Nephron (organoid): ENCODE data around the gene CTSW.

Experiments used
- H3K27ac Mint-ChIP-seq, 3 experiments: 2 replicates each; pipeline ENCODE4 v1.8.0; 2020; ENCODE audit warnings: mixed read lengths in 3 of 3, mild to moderate bottlenecking in 2 of 3, moderate library complexity in 1 of 3
- H3K27me3 Mint-ChIP-seq: 2 replicates; pipeline ENCODE4 v1.8.0; 2021; ENCODE audit warnings: low read depth, mild to moderate bottlenecking, moderate library complexity, mixed read lengths
- H3K36me3 Mint-ChIP-seq: 2 replicates; pipeline ENCODE4 v1.8.0; 2020; ENCODE audit warnings: low read depth, mixed read lengths
- H3K4me1 Mint-ChIP-seq: 2 replicates; pipeline ENCODE4 v1.8.0; 2020; ENCODE audit warnings: mixed read lengths
- H3K4me3 Mint-ChIP-seq, 3 experiments: 2 replicates each; pipeline ENCODE4 v1.8.0; 2020; ENCODE audit warnings: mild to moderate bottlenecking in 3 of 3, mixed read lengths in 3 of 3, moderate library complexity in 2 of 3
- H3K9me3 Mint-ChIP-seq: 2 replicates; pipeline ENCODE4 v1.8.0; 2020; ENCODE audit warnings: mixed read lengths
- CTCF ChIP-seq, 3 experiments: fragments of 200-600 bp; sonication (generic); IDR thresholded peaks; one replicate each; pipeline ENCODE4 v1.5.0; 2021; ENCODE audit warnings: antibody characterized with exemption in 3 of 3; ENCODE audit not compliant: unreplicated experiment in 3 of 3

CTSW gene

DNA sequence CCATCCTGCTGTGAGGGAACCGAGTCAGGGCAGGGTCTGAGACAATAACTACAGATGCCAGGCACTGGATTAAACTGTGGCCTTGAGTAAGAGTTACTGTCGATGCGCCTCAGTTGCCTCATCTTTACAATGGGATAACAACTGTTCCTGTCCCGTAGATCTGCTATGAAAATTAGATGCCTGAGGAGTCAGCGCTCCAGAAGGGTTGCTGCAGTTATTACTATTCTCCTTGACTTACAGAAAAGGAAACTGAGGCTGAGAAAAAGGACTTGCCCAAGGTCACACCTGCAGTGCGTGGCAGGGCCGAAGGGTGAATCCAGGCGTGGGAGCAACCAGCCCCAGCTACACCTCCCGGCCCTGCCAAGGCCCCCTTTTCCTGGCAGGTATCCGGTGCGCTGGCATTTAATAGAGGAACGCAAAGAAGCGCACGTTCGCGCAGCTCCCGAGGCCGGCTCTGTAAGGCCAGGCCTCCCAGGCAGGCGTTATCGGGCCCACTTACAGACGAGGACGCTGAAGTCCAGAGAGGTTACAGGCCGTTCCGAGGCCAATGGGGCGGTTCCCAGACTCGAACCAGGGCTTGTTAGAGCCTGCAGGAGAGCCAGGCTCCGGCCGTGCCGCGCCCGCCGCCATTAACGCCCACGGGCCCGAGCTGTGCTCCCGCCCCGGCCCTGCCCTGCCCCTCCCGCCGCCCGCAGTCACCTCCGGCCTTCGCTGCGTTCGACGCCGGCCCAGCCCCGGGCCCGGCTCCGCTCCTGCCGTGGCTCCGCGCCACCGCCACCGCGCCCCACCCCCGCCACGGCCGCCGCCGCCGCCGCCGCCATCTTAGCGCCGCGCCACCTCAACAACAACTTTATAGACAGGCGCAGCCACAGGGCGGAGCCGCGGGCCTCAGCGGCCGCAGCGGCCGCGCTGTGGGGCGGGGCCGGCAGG lies 38.8 kb downstream of the CTSW start, which contains the start of gene C11orf68:
C11orf68 (minus strand) TSS at position 852 of the 930 bp plus-strand sequence; CDS start at position 821, 31 bp downstream.
- peaks cover 21% of the 10 kb centered on the region for H3K4me1 Mint-ChIP-seq
- H3K4me3 Mint-ChIP-seq, result peak within 1 kb of the TSS; percentile 90 to 91 (median 90)

DNA sequence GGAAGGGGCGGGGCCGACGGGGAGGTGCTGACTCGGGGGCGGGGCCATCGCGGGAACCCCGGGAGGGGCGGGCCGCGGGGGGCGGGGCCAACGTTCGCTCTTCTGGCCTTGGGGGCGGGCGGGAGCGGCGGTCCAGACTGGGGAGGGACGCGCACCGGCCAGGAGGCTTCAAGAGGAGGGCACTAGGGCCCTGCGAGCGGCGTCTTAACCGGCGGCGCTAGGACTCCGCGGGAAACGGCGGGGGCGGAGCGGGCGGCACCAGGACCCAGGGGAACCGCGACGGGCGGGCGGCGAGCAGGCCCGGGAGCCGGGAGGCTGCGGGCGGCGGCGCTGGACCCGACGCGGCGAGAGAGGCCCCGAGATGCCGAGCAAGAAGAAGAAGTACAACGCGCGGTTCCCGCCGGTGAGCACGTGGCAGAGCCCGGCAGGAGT lies 39.5 kb downstream of the CTSW start, which contains the start of gene DRAP1:
DRAP1 (plus strand) TSS at position 286 of the 432 bp plus-strand sequence; CDS start at position 362, 76 bp downstream.
- Mint-ChIP-seq H3K27ac (peak within 1 kb of the TSS; percentile 23 to 65 (median 29)), H3K9me3 (no peaks in the 10 kb centered on the region), H3K4me3 (peak within 1 kb of the TSS; percentile 90 to 91 (median 90)), H3K27me3 (no peaks in the 10 kb centered on the region), H3K36me3 (peaks cover 25% of the 10 kb centered on the region), H3K4me1 (peaks cover 21% of the 10 kb centered on the region)
- no peak for TF ChIP-seq CTCF (IDR thresholded peaks at IDR 0.05; ENCODE audit: unreplicated experiment in 3 of 3)

More for the DNA sequence above, 38.8 kb downstream of the CTSW start, which contains the start of gene C11orf68:
- H3K9me3 Mint-ChIP-seq, result no peaks in the 10 kb centered on the region
- no peak for TF ChIP-seq CTCF (IDR thresholded peaks at IDR 0.05; ENCODE audit: unreplicated experiment in 3 of 3)
- no peaks in the 10 kb centered on the region for H3K27me3 Mint-ChIP-seq
- peaks cover 24% of the 10 kb centered on the region for H3K36me3 Mint-ChIP-seq
- H3K27ac Mint-ChIP-seq, result peak within 1 kb of the TSS; percentile 23 to 65 (median 29)

DNA sequence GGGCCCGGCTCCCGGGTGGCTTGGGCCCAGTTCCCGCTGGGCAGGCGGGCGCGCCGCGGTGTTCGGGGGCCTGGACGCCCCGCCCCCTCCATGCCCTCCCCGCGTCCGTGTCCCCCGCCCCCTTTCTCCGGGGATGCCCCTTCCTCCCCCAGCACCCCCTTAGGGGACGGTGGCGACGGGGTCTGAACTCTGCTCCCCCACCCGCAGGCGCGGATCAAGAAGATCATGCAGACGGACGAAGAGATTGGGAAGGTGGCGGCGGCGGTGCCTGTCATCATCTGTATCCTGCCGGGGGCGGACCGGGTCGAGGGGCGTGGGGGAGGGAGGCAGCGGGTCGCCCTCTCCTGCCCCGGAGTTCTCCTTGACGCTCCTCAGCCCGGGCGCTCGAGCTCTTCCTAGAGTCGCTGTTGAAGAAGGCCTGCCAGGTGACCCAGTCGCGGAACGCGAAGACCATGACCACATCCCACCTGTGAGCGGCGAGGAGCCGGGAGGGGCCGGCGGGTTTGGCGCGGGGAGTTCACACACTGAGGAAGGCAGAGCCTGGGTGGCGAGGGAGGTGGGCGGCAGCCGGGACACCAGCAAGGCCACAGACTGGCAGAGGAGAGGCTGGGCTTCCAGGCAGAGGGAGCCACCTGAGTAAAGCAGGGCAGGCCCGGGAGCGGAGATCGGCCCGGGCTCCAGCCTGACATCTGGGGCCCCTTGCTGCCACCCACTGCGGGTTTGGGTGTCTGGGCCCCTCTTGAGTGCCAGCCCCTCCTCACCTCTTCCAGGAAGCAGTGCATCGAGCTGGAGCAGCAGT lies 40.1 kb downstream of the CTSW start:
- Mint-ChIP-seq H3K4me1 (peaks cover 17% of the 10 kb centered on the region), H3K9me3 (no peaks in the 10 kb centered on the region), H3K4me3 (peak overlapping the region; percentile 90 to 91 (median 90)), H3K27me3 (no peaks in the 10 kb centered on the region), H3K27ac (peak overlapping the region in 1 of 3 experiments; percentile 53), H3K36me3 (peaks cover 25% of the 10 kb centered on the region)
- TF ChIP-seq CTCF (IDR thresholded peaks at IDR 0.05; ENCODE audit: unreplicated experiment in 3 of 3), result no peak

- Mint-ChIP-seq H3K9me3 (no peaks in the 10 kb centered on the region), H3K27me3 (no peaks in the 10 kb centered on the region), H3K4me3 (peak overlapping the region; percentile 90 to 91 (median 90)), H3K27ac (no peak overlapping the region), H3K4me1 (peaks cover 11% of the 10 kb centered on the region), H3K36me3 (peaks cover 25% of the 10 kb centered on the region)
- TF ChIP-seq CTCF (IDR thresholded peaks at IDR 0.05; ENCODE audit: unreplicated experiment in 3 of 3), result no peak
Observed at GRCh38 chr11:65920372-65920802, 40.8 kb downstream of the CTSW start.

- no peak for TF ChIP-seq CTCF (IDR thresholded peaks at IDR 0.05; ENCODE audit: unreplicated experiment in 3 of 3)
- H3K27me3 Mint-ChIP-seq, result no peaks in the 10 kb centered on the region
- peak overlapping the region; percentile 90 to 91 (median 90) for H3K4me3 Mint-ChIP-seq
Observed at GRCh38 chr11:65921033-65921555, 41.5 kb downstream of the CTSW start.

More at GRCh38 chr11:65921033-65921555, 41.5 kb downstream of the CTSW start:
- Mint-ChIP-seq H3K9me3 (no peaks in the 10 kb centered on the region), H3K36me3 (peaks cover 25% of the 10 kb centered on the region), H3K27ac (no peak overlapping the region), H3K4me1 (peaks cover 11% of the 10 kb centered on the region)
